CD8-positive, alpha-beta memory T cell (primary cell): ENCODE data around the gene AUTS2. TPM values are rescaled to one million over a fixed set of nuclear protein-coding genes. Genes with fewer than 3 reads are reported as not detected.
A peak's percentile ranks its signal among the peaks of the same experiment; 100 is the strongest.

ENCODE experiments used
- CTCF ChIA-PET: fragments of 350-600 bp; sonication (Branson Sonifier 250); formaldehyde crosslinking; loops from one replicate; lab custom pipeline; 2021; ENCODE audit warnings: antibody characterized with exemption; lab: Charles Lee
- POLR2A ChIA-PET: fragments of 350-600 bp; sonication (Branson Sonifier 250); formaldehyde crosslinking; loops from one replicate; lab custom pipeline; 2021; ENCODE audit warnings: antibody characterized with exemption; lab: Charles Lee
- DNase-seq, 5 donors: peaks; one replicate each; pipeline versions ENCODE4 v3.0.0 to v3.0.0-alpha.2; 2020 to 2022; ENCODE audit warnings: mixed read lengths in 1 of 5
- H3K27ac ChIP-seq: one replicate; pipeline ENCODE4 v1.7.0; 2013; ENCODE audit warnings: low read depth, mild to moderate bottlenecking, low read length, moderate library complexity
- H3K27me3 ChIP-seq: 2 replicates; pipeline ENCODE4 v1.7.0; 2013; ENCODE audit warnings: low read length, mild to moderate bottlenecking; ENCODE audit not compliant: insufficient read depth, poor library complexity, severe bottlenecking
- H3K36me3 ChIP-seq: 2 replicates; pipeline ENCODE4 v1.7.0; 2013; ENCODE audit warnings: mild to moderate bottlenecking, low read length, moderate library complexity; ENCODE audit not compliant: insufficient read depth
- H3K4me1 ChIP-seq: 2 replicates; pipeline ENCODE4 v1.7.0; 2013; ENCODE audit warnings: mild to moderate bottlenecking, low read length, moderate library complexity; ENCODE audit not compliant: insufficient read depth
- H3K4me3 ChIP-seq: 2 replicates; pipeline ENCODE4 v1.7.0; 2013; ENCODE audit warnings: mild to moderate bottlenecking, low read length
- H3K9me3 ChIP-seq: 2 replicates; pipeline ENCODE4 v1.7.0; 2013; ENCODE audit warnings: mild to moderate bottlenecking, low read length
- H3K27ac Mint-ChIP-seq, 8 donors: one replicate each; pipeline ENCODE4 v1.8.0; 2020 to 2021; ENCODE audit warnings: mixed read lengths in 8 of 8, mild to moderate bottlenecking in 6 of 8, inconsistent platforms in 3 of 8, moderate library complexity in 3 of 8
- H3K27me3 Mint-ChIP-seq, 2 donors: one replicate each; pipeline ENCODE4 v1.8.0; 2020 to 2021; ENCODE audit warnings: mixed read lengths in 2 of 2, mild to moderate bottlenecking in 1 of 2, moderate library complexity in 1 of 2
- H3K36me3 Mint-ChIP-seq, 3 donors: one replicate each; pipeline ENCODE4 v1.8.0; 2020 to 2021; ENCODE audit warnings: mixed read lengths in 3 of 3, inconsistent platforms in 1 of 3, mild to moderate bottlenecking in 1 of 3
- H3K4me1 Mint-ChIP-seq, 3 donors: one replicate each; pipeline ENCODE4 v1.8.0; 2020 to 2021; ENCODE audit warnings: mixed read lengths in 3 of 3, inconsistent platforms in 1 of 3, mild to moderate bottlenecking in 1 of 3
- H3K4me3 Mint-ChIP-seq, 7 donors: one replicate each; pipeline ENCODE4 v1.8.0; 2020 to 2021; ENCODE audit warnings: mixed read lengths in 7 of 7, mild to moderate bottlenecking in 6 of 7, moderate library complexity in 4 of 7, inconsistent platforms in 2 of 7
- H3K9me3 Mint-ChIP-seq, 5 donors: one replicate each; pipeline ENCODE4 v1.8.0; 2020 to 2022; ENCODE audit warnings: mixed read lengths in 5 of 5, mild to moderate bottlenecking in 3 of 5, moderate library complexity in 2 of 5, inconsistent platforms in 1 of 5
- polyA plus RNA-seq: library from polyadenylated mRNA; unstranded; fragments of 300-500 nt; fragmentation: Illumina TruSeq; gene quantifications from one replicate; pipeline ENCODE4 v1.2.3, GENCODE V29; 2021
- total RNA-seq, 2 experiments: library from RNA; stranded (reverse); gene quantifications; one replicate each; pipeline ENCODE4 v1.2.3, GENCODE V29; 2021

The AUTS2 gene
- total and polyA plus RNA-seq, 3 experiments from 2014 or later, result 4.4 to 9.9 (median 5.3) TPM

DNA sequence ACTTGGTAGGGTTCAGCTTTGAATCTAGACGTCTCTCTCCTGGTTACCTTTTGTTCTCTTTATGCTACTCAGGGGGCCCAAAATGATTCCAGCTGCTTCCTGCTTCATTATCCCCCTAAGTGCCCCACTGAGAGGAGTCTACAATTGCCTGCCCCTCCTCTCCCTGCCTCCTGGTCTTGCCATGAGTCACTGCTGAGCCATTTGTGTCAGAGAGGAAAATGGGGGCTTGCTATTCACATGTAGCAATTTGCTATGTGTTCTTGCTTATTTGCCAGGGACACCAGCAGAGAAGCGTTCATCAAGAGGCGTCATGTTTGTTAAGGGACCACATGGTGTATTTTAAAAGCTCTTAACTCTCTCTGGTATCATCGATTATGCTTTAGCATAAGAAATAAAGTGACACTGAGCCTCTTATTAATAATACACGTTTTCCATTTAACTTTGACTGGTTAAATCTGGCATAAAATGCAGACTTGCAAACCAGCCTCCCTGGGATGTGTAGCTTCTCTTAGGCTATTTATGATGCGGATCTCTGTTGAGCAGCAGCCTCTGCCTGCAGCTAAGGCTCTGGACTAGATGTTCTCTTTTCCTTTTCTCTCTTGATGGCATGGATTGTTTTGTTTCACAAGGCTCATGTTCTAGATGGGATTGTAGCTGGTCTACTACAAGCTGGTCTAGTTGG is 239.3 kb downstream of the AUTS2 start:
- Histone ChIP-seq H3K4me3 (no peak overlapping the region), H3K27ac (no peak overlapping the region), H3K36me3 (no peaks in the 10 kb centered on the region), H3K9me3 (no peaks in the 10 kb centered on the region), H3K27me3 (no peaks in the 10 kb centered on the region), H3K4me1 (no peaks in the 10 kb centered on the region)
- no peak for DNase-seq
- no peaks in the 10 kb centered on the region for H3K4me1 Mint-ChIP-seq
- no peaks in the 10 kb centered on the region for H3K36me3 Mint-ChIP-seq
- no peak overlapping the region for H3K4me3 Mint-ChIP-seq
- CTCF ChIA-PET, result no interaction called here
- H3K27me3 Mint-ChIP-seq, result peaks cover 3 to 13% of the 10 kb centered on the region in 2 donors
- H3K27ac Mint-ChIP-seq, result no peak overlapping the region
- no peaks in the 10 kb centered on the region for H3K9me3 Mint-ChIP-seq
- POLR2A ChIA-PET, result no interaction called here

DNA sequence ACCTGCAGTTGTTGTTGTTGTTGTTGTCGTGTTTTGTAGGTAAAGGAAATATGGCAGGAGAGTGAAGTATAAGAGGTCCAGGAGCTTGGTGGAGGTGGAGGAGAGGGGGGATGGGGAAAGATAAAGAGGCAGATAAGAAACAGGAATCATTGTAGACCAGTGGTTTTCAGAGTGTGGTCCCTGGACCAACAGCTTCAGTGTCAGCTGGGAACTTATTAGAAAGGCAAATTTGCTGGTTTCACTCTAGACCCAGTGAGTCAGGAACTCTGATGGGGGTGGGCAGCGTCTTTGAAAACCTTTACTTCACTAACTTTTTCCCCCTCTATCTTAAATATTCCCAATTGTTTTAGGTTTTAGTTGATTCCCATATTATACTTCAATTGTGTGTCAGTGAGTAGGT is 241.5 kb downstream of the AUTS2 start:
- Histone ChIP-seq H3K9me3 (no peaks in the 10 kb centered on the region), H3K4me1 (no peaks in the 10 kb centered on the region), H3K27me3 (no peaks in the 10 kb centered on the region), H3K27ac (no peak overlapping the region), H3K4me3 (no peak overlapping the region), H3K36me3 (no peaks in the 10 kb centered on the region)
- H3K4me1 Mint-ChIP-seq, result no peaks in the 10 kb centered on the region
- H3K36me3 Mint-ChIP-seq, result no peaks in the 10 kb centered on the region
- POLR2A ChIA-PET, result no interaction called here
- H3K27me3 Mint-ChIP-seq, result peaks cover 3 to 20% of the 10 kb centered on the region in 2 donors
- H3K9me3 Mint-ChIP-seq, result no peaks in the 10 kb centered on the region
- CTCF ChIA-PET, result no interaction called here
- H3K4me3 Mint-ChIP-seq, result no peak overlapping the region
- H3K27ac Mint-ChIP-seq, result peak overlapping the region in 1 of 8 donors; percentile 28
- no peak for DNase-seq

DNA sequence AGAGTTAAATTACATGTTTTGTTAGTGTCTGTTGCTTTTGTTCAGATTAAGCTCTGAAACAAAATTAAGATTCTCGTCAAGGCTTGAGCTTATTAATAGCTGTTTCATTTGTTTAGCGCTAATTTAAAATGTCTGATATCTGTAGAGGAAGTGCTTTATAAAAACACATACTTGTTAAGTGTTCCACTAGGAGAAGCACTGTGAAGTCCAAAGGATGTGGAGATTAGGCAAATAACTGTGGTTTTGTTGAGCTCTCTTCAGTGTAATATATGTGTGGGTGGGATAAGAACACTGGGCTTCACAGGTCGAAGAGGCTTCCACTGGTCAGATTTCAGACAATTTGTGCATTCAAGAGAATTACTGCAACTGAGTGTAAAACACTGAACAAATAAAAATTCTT is 242.0 kb downstream of the AUTS2 start:
- H3K9me3 Mint-ChIP-seq, result no peaks in the 10 kb centered on the region
- Histone ChIP-seq H3K9me3 (no peaks in the 10 kb centered on the region), H3K4me1 (no peaks in the 10 kb centered on the region), H3K27me3 (no peaks in the 10 kb centered on the region), H3K36me3 (no peaks in the 10 kb centered on the region), H3K4me3 (no peak overlapping the region), H3K27ac (no peak overlapping the region)
- no peak overlapping the region for H3K27ac Mint-ChIP-seq
- CTCF ChIA-PET, result no interaction called here
- POLR2A ChIA-PET, result no interaction called here
- no peaks in the 10 kb centered on the region for H3K36me3 Mint-ChIP-seq
- H3K4me3 Mint-ChIP-seq, result no peak overlapping the region
- no peaks in the 10 kb centered on the region for H3K4me1 Mint-ChIP-seq
- DNase-seq, result no peak
- peaks cover 3 to 20% of the 10 kb centered on the region in 2 donors for H3K27me3 Mint-ChIP-seq

DNA sequence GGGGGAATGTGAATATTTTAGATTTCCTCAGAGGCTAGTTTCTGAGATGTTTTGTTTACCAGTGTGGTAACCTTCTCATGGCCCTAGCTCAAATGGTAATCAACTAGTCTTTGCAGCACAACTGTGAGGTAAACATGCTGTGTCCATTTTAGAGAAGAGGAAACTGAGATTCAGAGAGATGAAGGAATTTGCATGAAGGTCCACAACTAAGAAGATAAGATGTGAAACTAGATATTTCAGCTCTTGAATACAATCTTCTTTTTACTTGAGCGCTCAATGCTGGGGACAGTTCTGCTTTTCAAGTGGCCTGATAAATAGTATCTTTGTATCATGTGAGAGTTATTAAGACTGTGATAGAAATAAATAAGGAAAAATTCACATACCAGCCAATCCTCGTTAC is 245.4 kb downstream of the AUTS2 start:
- H3K4me3 Mint-ChIP-seq, result no peak overlapping the region
- Histone ChIP-seq H3K4me3 (no peak overlapping the region), H3K27me3 (no peaks in the 10 kb centered on the region), H3K27ac (no peak overlapping the region), H3K36me3 (no peaks in the 10 kb centered on the region), H3K9me3 (no peaks in the 10 kb centered on the region), H3K4me1 (no peaks in the 10 kb centered on the region)
- POLR2A ChIA-PET, result no interaction called here
- H3K9me3 Mint-ChIP-seq, result no peaks in the 10 kb centered on the region
- H3K27ac Mint-ChIP-seq, result no peak overlapping the region
- peaks cover 3 to 20% of the 10 kb centered on the region in 2 donors for H3K27me3 Mint-ChIP-seq
- no peaks in the 10 kb centered on the region for H3K4me1 Mint-ChIP-seq
- DNase-seq, result no peak
- no peaks in the 10 kb centered on the region for H3K36me3 Mint-ChIP-seq
- CTCF ChIA-PET, result no interaction called here

DNA sequence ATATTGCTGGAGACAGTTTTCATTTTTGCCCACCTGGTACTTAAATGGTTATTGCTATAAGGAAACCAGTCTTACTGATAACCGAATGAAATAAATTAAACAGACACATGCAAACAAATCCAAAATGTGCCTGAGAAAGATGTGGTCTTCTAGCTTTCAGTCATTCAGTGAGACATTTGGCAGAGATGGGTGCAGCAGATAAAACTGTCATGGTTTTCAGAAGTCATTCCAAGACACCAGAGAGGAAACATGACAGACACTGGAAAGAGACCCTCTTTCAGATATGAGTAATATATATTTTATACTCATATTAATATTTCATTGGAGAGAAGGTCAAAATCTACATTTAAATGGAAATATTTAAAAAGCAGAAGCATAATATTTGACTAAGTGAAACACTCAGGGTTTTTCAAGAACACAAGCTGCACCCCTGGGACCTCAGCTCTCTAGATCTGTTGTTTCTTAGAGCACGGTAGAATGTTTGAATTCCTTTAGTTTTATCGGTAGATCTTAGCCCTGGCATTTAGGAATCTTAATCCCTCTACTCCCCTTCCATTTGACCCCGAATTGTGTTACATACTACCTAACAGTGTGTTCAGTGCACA is 246.1 kb downstream of the AUTS2 start:
- DNase-seq, result no peak
- Histone ChIP-seq H3K27ac (no peak overlapping the region), H3K9me3 (no peaks in the 10 kb centered on the region), H3K4me3 (no peak overlapping the region), H3K36me3 (no peaks in the 10 kb centered on the region), H3K27me3 (no peaks in the 10 kb centered on the region), H3K4me1 (no peaks in the 10 kb centered on the region)
- H3K27ac Mint-ChIP-seq, result no peak overlapping the region
- peaks cover 3 to 15% of the 10 kb centered on the region in 2 donors for H3K27me3 Mint-ChIP-seq
- H3K4me1 Mint-ChIP-seq, result no peaks in the 10 kb centered on the region
- no peaks in the 10 kb centered on the region for H3K9me3 Mint-ChIP-seq
- POLR2A ChIA-PET, result no interaction called here
- CTCF ChIA-PET, result no interaction called here
- H3K4me3 Mint-ChIP-seq, result no peak overlapping the region
- no peaks in the 10 kb centered on the region for H3K36me3 Mint-ChIP-seq

DNA sequence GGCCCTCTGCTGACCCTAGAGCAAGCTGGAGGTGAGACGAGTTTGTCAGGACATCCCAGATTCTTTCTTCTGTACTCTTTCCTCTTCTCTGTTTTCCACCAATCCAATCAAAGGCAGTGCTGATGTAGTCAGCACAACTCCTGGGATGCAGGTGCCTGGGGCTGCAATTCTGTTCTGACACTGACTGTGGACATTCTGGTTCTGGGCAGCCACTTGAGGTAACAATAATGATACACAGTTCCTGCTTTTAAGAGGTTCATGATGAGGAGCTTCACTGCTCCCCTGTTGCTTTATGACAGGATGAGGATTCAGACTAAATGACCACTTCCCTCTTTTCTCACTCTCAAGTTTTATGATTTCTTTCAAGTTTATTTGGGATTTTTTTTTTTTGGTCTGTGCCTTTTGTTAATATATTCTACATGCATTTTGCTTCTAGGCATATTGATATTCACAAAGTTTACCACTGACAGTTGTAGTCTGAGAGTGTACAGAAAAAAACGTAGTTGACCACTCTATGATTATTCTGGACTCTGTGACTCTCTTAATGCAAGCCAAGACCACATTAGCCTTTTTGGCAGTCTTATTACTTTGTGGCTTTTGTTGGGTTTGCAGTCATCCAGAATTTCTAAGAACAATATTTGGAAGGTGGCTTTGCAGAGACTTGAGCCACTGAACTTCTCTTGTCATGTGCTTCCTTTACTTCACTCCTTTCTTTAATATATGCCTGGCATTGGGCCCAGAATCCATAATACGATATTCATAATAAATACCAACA is 247.6 kb downstream of the AUTS2 start:
- DNase-seq, result no peak
- POLR2A ChIA-PET, result no interaction called here
- H3K27ac Mint-ChIP-seq, result no peak overlapping the region
- no peak overlapping the region for H3K27ac ChIP-seq
- H3K27me3 Mint-ChIP-seq, result peaks cover 4 to 7% of the 10 kb centered on the region in 2 donors
- H3K4me1 Mint-ChIP-seq, result no peaks in the 10 kb centered on the region
- H3K4me1 ChIP-seq, result no peaks in the 10 kb centered on the region
- CTCF ChIA-PET, result no interaction called here
- H3K36me3 ChIP-seq, result no peaks in the 10 kb centered on the region
- H3K9me3 Mint-ChIP-seq, result no peaks in the 10 kb centered on the region
- no peaks in the 10 kb centered on the region for H3K36me3 Mint-ChIP-seq
- H3K4me3 ChIP-seq, result no peak overlapping the region
- H3K9me3 ChIP-seq, result no peaks in the 10 kb centered on the region
- H3K4me3 Mint-ChIP-seq, result no peak overlapping the region
- no peaks in the 10 kb centered on the region for H3K27me3 ChIP-seq

DNA sequence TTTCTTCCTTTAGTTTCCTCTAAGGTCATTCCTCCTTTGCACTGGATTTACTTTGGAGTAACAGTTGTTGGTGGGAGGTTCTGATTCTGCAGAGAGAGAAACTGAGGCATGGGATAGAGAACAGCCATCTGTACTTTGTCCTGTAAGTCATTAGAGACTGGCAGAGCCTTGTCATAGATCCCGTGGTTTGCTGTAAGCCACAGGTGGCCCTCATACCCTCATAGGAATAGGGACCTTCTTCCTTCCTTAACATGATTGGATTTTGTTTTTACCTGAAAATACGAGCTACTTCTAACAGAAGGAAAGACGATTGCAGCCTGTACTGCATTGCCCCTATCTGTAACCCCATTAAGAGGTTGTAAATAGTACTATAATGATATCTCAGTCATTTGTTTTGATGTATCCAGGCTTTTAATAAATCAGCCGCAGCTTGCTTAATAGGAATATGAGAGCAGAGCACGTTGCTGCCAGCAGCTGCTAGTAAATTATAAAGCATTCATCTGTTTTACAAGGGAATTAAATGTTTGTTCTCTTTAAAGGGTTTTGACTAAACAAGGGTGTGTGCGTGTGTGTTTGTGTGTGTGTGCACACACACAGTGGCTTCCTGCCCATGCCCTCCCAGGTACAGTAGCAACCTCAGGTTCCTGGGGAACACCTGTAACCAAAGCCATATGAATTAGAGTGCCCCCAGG is 249.8 kb downstream of the AUTS2 start:
- H3K9me3 Mint-ChIP-seq, result no peaks in the 10 kb centered on the region
- H3K4me3 ChIP-seq, result no peak overlapping the region
- H3K36me3 ChIP-seq, result no peaks in the 10 kb centered on the region
- no peak overlapping the region for H3K27ac ChIP-seq
- no peak for DNase-seq
- H3K27me3 ChIP-seq, result no peaks in the 10 kb centered on the region
- H3K27me3 Mint-ChIP-seq, result peaks cover 2 to 4% of the 10 kb centered on the region in 2 donors
- no peaks in the 10 kb centered on the region for H3K36me3 Mint-ChIP-seq
- no peaks in the 10 kb centered on the region for H3K4me1 ChIP-seq
- no peaks in the 10 kb centered on the region for H3K4me1 Mint-ChIP-seq
- ChIA-PET POLR2A (no interaction called here), CTCF (no interaction called here)
- H3K9me3 ChIP-seq, result no peaks in the 10 kb centered on the region
- no peak overlapping the region for H3K4me3 Mint-ChIP-seq
- no peak overlapping the region for H3K27ac Mint-ChIP-seq

DNA sequence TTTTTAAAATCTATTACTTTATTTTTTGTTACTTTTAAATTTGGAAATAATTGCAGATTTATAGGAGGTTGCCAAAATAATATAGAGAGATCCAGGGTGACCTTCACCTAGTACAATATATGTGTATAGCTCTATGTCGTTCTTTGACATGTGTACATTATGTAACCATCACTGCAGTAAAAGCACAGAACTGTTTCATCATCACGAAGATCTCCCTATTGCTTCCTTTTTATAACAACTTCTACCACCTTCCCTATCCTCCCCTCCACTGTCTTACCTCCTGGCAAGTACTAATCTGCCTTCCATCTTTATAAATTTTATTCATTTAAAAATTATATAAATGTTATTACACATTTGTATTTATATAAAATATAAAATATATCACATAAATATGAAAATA is 251.0 kb downstream of the AUTS2 start:
- H3K27ac Mint-ChIP-seq, result no peak overlapping the region
- H3K4me1 ChIP-seq, result no peaks in the 10 kb centered on the region
- POLR2A ChIA-PET, result no interaction called here
- peaks cover under 1 to 2% of the 10 kb centered on the region in 2 donors for H3K27me3 Mint-ChIP-seq
- no peak overlapping the region for H3K4me3 Mint-ChIP-seq
- no peaks in the 10 kb centered on the region for H3K9me3 Mint-ChIP-seq
- H3K9me3 ChIP-seq, result no peaks in the 10 kb centered on the region
- no peaks in the 10 kb centered on the region for H3K4me1 Mint-ChIP-seq
- H3K36me3 ChIP-seq, result no peaks in the 10 kb centered on the region
- no peak for DNase-seq
- H3K27me3 ChIP-seq, result no peaks in the 10 kb centered on the region
- CTCF ChIA-PET, result no interaction called here
- no peak overlapping the region for H3K27ac ChIP-seq
- H3K4me3 ChIP-seq, result no peak overlapping the region
- H3K36me3 Mint-ChIP-seq, result no peaks in the 10 kb centered on the region
